Measurements from ENCODE around the gene SMPD1.
"Not testable (repeated sequence)": the region's sequence is repeated elsewhere in the genome, so short reads cannot be mapped to it uniquely, and the experiment has no call there.

The SMPD1 gene

GRCh38 chr11:6390718-6391469, 620 bp downstream of the SMPD1 start:
- DNase-seq = no peak

- no peak for DNase-seq
Observed at GRCh38 chr11:6391537-6392134, 1.4 kb downstream of the SMPD1 start.

DNA sequence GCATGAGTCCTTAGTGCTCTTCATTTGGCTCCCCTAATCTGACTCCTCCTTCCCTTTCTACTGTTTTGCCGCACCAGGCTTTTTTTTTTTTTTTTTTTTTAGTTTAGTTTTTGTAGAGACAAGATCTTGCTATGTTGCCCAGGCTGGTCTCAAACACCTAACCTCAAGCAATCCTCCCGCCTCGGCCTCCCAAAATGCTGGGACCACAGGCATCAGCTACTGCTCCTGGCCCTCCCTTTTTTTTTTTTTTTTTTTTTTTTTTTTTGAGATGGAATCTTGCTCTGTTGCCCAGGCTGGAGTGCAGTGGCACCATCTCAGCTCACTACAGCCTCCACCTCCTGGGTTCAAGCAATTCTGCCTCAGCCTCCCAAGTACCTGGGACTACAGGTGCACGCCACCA, 2.0 kb downstream of the SMPD1 start:
- DNase-seq = not testable (repeated sequence)

- no peak for DNase-seq
Observed at GRCh38 chr11:6393989-6394670, 3.9 kb downstream of the SMPD1 start.

DNA sequence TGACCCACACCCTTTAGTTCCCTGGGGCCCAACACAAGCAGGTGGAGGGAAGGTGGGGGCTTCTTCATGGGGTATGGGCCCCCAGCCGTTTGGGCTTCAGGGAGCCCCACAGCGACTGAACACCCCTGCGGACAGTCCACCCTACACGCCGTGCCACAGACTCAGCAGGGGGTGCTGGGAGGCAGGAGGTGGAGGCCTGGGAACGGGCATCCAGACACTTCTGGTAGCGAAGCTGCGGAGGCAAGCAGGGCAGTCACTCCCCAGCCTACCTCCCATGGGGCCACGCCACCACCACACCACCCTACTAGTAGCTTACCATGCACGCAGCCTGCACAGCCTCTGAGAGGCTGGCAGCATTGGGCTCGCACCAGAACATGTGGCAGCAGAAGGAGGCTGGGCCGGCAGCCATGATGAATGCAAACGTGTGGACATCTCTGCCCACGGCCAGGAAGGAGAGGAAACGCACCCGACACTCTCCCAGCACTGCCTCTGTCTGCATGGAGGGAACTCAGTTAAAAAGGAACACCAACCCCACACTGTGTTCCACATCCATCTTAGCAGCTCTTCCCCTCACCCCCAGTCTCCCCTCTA, 5.3 kb downstream of the SMPD1 start:
- DNase-seq = no peak

GRCh38 chr11:6397156-6397555, 6.9 kb downstream of the SMPD1 start:
- DNase-seq = no peak

- no peak for DNase-seq
Observed at GRCh38 chr11:6397636-6398035, 7.4 kb downstream of the SMPD1 start.

DNA sequence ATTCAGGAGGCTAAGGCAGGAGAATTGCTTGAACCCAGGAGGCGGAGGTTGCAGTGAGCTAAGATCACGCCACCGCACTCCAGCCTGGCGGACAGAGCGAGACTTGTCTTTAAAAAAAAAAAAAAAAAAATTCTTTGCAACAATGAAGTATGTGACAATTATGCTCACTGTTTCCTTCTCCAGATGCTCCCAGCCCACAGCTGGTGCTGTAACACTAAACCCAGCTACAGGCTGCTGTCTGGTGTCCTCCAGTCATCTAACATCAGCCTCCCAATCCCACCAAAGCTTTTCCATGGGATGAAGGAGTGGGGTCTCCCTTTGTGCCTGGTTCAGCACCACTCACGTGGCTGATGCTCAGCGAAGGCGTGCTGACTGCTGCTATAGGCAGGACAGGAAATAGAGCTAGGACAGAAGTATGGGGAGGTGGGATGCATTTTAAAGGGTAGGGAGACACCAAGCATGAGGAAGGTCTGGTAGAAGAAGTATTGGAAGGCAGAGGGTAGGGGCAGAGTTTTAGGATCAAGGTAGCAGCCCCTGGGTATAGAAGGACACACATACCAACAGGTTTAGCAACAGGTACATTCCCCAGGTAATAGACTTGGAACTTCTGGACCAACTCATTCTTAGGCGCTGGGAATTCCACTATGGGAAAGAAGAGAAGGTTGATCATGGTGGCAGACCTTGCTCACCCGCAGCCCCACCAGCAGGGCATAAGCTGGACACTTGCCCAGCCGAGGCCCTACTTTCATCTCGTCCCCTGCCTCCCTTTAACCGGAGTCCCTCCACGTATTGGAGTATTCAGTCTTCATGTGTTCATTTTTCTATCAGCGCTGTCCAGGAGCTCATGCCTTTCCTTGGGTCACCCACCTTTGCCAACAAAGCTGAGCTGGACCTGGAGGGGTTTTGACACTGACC, 10.4 kb downstream of the SMPD1 start:
- no peak for DNase-seq

DNA sequence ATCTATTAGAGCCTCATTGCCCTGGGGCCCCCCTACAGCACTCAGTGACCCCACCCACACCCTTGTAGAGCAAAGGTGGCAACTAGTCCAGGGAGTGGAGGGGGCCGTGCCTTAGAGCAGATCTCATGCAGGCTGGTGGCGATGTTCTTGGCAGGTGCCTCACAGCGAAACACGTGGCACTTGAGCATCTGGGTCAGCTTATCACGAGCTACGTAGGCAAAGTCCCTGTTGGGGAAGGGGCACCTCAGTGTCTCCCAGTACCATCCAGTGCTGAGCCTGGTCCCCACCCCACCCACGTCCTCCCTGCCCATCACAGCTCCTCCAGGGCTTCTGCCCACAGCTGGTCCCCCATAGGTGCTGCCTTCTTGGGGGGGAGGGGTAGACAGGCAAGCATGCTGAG, 11.2 kb downstream of the SMPD1 start:
- DNase-seq = no peak

- no peak for DNase-seq
Observed at GRCh38 chr11:6402061-6402470, 11.8 kb downstream of the SMPD1 start.

DNA sequence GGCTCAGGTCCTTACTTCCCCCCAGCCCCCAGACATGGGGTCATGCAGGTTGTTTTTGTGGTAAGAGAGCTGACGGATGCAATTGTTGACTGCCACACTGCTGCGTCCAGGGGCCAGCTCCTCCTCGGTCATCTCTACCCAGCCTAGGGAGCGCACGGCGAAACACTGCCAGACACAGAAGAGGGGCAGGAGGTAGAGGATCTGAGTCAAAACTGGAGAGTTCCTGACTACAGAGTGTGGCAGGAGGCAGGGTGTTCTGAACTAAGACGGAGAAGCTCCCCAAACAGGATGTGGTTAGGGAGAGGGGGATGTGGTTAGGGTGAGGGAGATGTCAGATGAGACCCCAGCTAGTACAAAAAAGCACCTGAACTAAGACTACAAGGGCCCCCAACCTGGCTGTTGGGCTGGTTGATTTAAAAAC, 12.3 kb downstream of the SMPD1 start:
- DNase-seq = no peak

DNA sequence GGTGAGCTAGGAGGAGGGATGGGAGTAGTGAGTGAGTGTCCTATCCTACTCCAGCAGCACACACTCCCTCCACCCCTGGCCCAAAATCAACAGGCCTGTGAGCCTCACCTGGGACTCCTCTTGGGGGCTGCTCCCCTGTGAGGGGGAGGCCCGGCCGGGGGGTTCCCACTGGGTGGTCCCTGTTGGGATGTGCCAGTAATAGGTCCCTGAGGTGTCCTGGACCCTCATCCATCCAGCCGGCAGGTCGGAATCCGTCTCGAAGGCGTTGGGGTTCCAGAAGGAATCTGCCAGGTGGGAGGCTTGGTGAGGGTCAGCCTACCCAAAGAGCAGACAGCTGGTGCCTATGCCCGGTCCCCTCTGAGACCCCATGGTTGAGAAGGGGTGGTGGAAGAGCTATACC, 13.3 kb downstream of the SMPD1 start:
- no peak for DNase-seq

DNA sequence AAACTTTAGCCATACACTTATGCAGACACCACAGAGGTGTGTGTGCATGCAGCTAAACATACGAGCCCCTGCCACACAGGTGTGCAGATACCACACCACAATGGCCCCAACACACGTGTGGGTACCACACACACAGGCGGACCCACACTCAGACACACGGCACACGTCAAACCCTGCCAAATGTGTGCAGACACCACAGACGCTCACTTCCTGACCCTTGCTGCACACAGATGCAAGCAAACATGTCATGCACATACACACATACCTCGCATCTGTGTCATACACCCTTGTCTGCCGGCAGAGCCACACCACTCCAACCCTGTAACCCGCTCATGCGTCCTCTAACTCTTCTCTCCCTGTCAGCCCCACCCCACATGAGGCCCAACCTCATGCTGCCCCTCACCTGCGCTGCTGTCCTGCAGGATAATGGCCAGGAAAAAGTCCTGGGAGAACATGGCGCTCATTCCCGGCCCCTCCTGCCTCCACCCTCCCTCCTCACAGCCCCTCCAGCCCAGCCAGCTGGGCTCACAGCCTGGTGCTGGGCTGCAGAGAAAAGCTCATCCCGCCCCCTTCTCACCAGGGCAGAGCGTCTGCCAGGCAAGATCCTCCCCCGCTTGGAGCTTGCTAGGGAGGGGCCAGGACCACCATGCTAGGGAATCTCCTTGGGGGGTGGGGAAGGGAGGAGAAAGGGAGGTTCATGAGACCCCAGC, 14.2 kb downstream of the SMPD1 start:
- no peak for DNase-seq

DNA sequence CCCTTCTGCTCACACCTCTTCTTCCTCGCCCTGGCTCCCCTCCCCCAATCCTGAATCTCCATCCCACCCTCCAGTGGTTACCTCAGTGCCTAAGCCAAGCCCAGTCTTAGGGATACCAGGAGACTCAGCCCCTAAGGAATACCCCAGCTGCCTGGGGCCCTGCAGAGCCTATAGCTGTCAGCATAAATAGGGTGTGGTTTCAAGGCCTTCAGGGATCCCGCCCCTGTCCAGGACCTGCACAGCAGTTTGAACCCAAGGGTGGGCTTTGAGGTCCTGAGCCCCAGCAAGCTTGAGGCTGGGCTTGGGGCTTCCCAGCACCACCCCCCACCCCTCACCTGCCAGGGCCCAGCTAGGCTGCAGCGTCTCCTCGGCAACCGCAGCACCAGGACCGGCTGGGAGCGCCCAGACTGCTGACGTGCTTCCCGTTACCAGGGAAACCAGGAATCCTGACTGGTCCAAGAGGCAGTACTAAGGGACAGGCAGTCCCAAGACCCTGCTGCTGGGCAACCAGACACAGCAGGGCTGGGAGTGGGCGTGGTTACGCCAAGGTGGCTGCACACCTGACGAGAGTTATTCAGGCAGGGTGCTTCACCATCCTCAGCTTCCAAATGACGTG, 14.9 kb downstream of the SMPD1 start:
- no peak for DNase-seq

DNA sequence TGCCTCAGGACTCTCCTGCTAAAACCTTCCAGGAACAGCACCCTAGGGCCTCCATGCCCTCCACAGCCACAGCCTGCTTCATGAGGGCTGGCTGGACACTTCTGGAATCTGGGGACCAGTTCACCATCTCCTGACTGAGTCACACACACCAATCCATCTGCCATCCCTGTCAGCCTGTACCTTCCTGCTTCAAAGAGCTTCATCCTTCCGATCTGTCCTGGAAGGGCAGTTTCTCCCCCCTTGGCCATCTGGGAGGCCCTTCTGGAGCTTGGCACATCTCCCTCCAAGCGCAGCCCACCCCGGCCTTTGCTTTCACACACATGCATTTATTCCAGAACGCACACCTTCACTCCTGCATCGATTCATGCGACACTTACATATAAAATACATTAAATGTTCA, 15.6 kb downstream of the SMPD1 start:
- no peak for DNase-seq

DNA sequence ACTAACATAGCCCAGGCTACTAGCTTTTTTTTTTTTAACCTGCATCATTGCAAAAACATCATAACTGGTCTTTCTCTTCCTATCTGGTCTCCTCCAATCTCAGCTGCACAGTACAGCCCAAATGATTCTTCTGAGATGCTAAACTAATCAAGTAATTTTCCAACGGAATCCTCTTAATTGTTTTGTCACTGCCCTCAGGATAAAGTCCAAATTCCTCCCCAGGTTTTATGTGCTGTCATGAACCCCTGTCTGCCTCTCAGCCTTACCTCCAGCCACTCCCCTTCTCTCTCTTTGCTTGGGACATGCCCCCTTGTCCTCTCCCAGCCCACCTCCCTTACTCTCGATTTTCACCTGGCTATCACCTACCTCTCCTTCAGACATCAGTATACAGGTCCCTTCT, 16.1 kb downstream of the SMPD1 start:
- DNase-seq = no peak

GRCh38 chr11:6410695-6411430, 20.6 kb downstream of the SMPD1 start:
- DNase-seq = no peak

DNA sequence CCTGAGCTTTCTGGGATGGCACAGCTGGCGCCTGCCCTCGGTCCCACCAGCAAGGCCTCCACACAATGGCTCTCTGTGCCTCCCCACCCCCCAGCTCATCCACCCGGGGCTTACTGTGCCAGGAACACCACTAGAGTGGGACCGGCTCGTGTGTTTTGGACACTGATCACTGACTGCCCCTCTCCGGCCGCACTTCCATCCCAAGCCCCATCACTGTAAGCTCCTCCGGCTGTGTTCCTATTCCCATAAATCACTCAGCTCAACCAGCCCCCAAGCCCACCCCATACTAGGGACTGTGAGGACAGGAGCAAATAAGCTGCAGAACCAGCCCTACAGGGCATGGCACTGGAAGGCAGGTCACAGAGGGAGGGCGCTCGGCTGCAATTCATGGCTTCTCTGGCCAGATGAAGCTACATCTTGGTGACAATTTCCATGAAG, 21.3 kb downstream of the SMPD1 start:
- no peak for DNase-seq

DNA sequence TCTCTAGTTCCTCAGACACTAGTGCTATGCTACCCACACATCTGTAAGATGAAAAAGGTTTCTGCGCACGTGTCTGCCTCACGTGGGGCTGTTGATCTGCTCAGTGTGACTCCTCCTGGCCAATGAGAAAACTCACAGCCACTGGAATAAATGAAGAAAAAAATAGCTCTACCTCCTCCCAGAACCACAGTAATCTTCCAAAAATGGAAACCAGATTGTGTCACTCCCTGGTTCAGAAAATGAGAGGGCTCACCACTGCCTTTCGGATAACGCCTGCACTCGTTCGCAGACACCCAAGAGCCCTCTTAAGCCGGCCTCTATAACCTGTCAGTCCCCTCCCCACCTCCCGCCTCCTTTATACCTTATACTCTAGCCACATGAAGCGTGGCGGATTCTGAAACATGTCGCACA, 23.5 kb downstream of the SMPD1 start:
- no peak for DNase-seq

GRCh38 chr11:6414874-6415328, 24.6 kb downstream of the SMPD1 start:
- DNase-seq = no peak

GRCh38 chr11:6415797-6416196, 25.5 kb downstream of the SMPD1 start:
- DNase-seq = no peak

Measured in SW 1271 (cell line).